ENCODE data around the gene OPTN. TPM values are rescaled to one million over a fixed set of nuclear protein-coding genes. Genes with fewer than 3 reads are reported as not detected.
A peak's percentile ranks its signal among the peaks of the same experiment; 100 is the strongest.
"Not testable (repeated sequence)": the region's sequence is repeated elsewhere in the genome, so short reads cannot be mapped to it uniquely, and the experiment has no call there.

The OPTN gene
- total RNA-seq, 1 experiment from 2014 or later, result 27.3 TPM

- in situ Hi-C loops (cut with HindIII; ENCODE audit: low sequenced_read_pairs), result no loop called here
- no peak for DNase-seq (ENCODE audit: low spot score)
Measured at GRCh38 chr10:13115832-13116803, 16.2 kb downstream of the OPTN start.

- in situ Hi-C loops (cut with HindIII; ENCODE audit: low sequenced_read_pairs), result no loop called here
- DNase-seq (ENCODE audit: low spot score), result no peak
Measured at GRCh38 chr10:13117841-13118783, 18.1 kb downstream of the OPTN start.

GRCh38 chr10:13118784-13119410 lies 18.9 kb downstream of the OPTN start:
- in situ Hi-C loops (cut with HindIII; ENCODE audit: low sequenced_read_pairs), result no loop called here
- no peak for DNase-seq (ENCODE audit: low spot score)

- in situ Hi-C loops (cut with HindIII; ENCODE audit: low sequenced_read_pairs), result no loop called here
- DNase-seq (ENCODE audit: low spot score), result no peak
Measured at GRCh38 chr10:13120786-13121499, 21.0 kb downstream of the OPTN start.

GRCh38 chr10:13121500-13121854 lies 21.5 kb downstream of the OPTN start:
- DNase-seq (ENCODE audit: low spot score), result no peak
- in situ Hi-C loops (cut with HindIII; ENCODE audit: low sequenced_read_pairs), result no loop called here

GRCh38 chr10:13136651-13137050 lies 36.7 kb downstream of the OPTN start:
- in situ Hi-C loops (cut with HindIII; ENCODE audit: low sequenced_read_pairs), result no loop called here

GRCh38 chr10:13139150-13139549 lies 39.2 kb downstream of the OPTN start:
- in situ Hi-C loops (cut with HindIII; ENCODE audit: low sequenced_read_pairs), result no loop called here
- DNase-seq (ENCODE audit: low spot score), result no peak

More at GRCh38 chr10:13136651-13137050, 36.7 kb downstream of the OPTN start:
- DNase-seq (ENCODE audit: low spot score), result no peak

- DNase-seq (ENCODE audit: low spot score), result peak; percentile 63
- in situ Hi-C loops (cut with HindIII; ENCODE audit: low sequenced_read_pairs), result no loop called here
Measured at GRCh38 chr10:13139676-13140075, 39.7 kb downstream of the OPTN start.

- in situ Hi-C loops (cut with HindIII; ENCODE audit: low sequenced_read_pairs), result no loop called here
Measured at GRCh38 chr10:13140627-13141190, 40.7 kb downstream of the OPTN start.

GRCh38 chr10:13143766-13144165 lies 43.8 kb downstream of the OPTN start:
- DNase-seq (ENCODE audit: low spot score), result no peak
- in situ Hi-C loops (cut with HindIII; ENCODE audit: low sequenced_read_pairs), result no loop called here

More at GRCh38 chr10:13140627-13141190, 40.7 kb downstream of the OPTN start:
- no peak for DNase-seq (ENCODE audit: low spot score)

- in situ Hi-C loops (cut with HindIII; ENCODE audit: low sequenced_read_pairs), result no loop called here
- no peak for DNase-seq (ENCODE audit: low spot score)
Measured at GRCh38 chr10:13144814-13145213, 44.9 kb downstream of the OPTN start.

- in situ Hi-C loops (cut with HindIII; ENCODE audit: low sequenced_read_pairs), result no loop called here
- DNase-seq (ENCODE audit: low spot score), result no peak
Measured at GRCh38 chr10:13146379-13146778, 46.4 kb downstream of the OPTN start.

- DNase-seq (ENCODE audit: low spot score), result no peak
- in situ Hi-C loops (cut with HindIII; ENCODE audit: low sequenced_read_pairs), result no loop called here
Measured at GRCh38 chr10:13147161-13147560, 47.2 kb downstream of the OPTN start.

GRCh38 chr10:13152296-13152695 lies 52.3 kb downstream of the OPTN start:
- in situ Hi-C loops (cut with HindIII; ENCODE audit: low sequenced_read_pairs), result no loop called here
- DNase-seq (ENCODE audit: low spot score), result no peak

GRCh38 chr10:13155860-13156259 lies 55.9 kb downstream of the OPTN start:
- DNase-seq (ENCODE audit: low spot score); in situ Hi-C loops (cut with HindIII; ENCODE audit: low sequenced_read_pairs): not testable (repeated sequence)

GRCh38 chr10:13158401-13158800 lies 58.4 kb downstream of the OPTN start:
- DNase-seq (ENCODE audit: low spot score), result no peak

GRCh38 chr10:13160934-13161856 lies 61.2 kb downstream of the OPTN start, which contains the start of gene MCM10:
TSS of gene MCM10 (plus strand) at chr10:13161558. CDS start at chr10:13164203, 2,645 bp downstream.
- in situ Hi-C loops (cut with HindIII; ENCODE audit: low sequenced_read_pairs), result no loop called here

More at GRCh38 chr10:13158401-13158800, 58.4 kb downstream of the OPTN start:
- in situ Hi-C loops (cut with HindIII; ENCODE audit: low sequenced_read_pairs), result no loop called here

More at GRCh38 chr10:13160934-13161856, 61.2 kb downstream of the OPTN start, which contains the start of gene MCM10:
- DNase-seq (ENCODE audit: low spot score), result peak; percentile 100

Data from G401 (cell line).